Stimulated activated CD4-positive, alpha-beta T cell treated with anti-CD3 and anti-CD28 coated beads, Interleukin-15, amount 100 ng/mL, for 1 hour (primary cell): Measurements from ENCODE around the gene ANKRD34C.
A peak's percentile ranks its signal among the peaks of the same experiment; 100 is the strongest.
"Not testable (repeated sequence)": the region's sequence is repeated elsewhere in the genome, so short reads cannot be mapped to it uniquely, and the experiment has no call there.

Source experiments
- DNase-seq, 2 donors: peaks; one replicate each; pipeline ENCODE4 v3.0.0-alpha.2; 2020; ENCODE audit warnings: low read depth in 1 of 2, low spot score in 1 of 2

Gene ANKRD34C

DNA sequence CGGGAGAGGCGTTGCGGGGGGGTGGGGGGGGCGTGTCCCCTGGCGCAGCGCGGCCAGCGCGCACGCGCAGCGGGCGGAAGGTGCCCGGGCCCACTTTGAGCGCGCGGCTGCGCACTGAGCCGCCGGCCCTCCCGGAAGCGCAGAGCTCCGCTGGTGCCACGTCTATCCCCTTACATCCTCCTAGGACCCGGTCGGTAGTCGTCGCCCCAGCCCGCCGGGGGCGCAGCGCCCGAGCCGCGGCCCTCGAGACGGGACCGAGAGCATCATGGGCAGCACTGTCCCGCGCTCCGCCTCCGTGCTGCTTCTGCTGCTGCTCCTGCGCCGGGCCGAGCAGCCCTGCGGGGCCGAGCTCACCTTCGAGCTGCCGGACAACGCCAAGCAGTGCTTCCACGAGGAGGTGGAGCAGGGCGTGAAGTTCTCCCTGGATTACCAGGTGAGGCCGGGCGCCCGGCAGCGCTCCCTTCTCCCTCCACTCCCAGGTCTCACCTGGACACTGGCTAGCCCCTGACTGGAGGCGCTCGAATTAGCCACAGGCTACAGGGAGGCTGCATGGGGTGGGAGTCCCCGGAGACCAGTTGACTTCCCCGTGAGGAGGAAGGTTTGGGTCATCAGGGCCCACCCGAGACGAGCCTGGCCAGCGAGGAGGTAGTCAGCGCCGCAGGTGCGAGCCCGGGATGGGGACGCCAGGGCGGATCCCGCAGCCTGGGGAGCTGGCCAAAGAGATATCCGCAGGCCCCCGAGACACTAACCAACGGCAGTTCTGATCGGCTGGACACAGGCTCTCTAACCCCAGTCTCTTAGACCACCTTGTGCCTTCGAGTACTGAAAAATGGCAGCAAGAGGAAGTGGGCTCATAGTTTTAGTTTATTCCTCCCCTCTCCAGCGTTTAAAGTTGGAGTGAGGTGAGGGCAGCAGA lies 28.7 kb downstream of the ANKRD34C start, which contains the start of gene TMED3:
TMED3 (plus strand) TSS at position 128 of the 916 bp plus-strand sequence; CDS start at position 266, 138 bp downstream.
- DNase-seq, result peak; percentile 57 to 69

DNA sequence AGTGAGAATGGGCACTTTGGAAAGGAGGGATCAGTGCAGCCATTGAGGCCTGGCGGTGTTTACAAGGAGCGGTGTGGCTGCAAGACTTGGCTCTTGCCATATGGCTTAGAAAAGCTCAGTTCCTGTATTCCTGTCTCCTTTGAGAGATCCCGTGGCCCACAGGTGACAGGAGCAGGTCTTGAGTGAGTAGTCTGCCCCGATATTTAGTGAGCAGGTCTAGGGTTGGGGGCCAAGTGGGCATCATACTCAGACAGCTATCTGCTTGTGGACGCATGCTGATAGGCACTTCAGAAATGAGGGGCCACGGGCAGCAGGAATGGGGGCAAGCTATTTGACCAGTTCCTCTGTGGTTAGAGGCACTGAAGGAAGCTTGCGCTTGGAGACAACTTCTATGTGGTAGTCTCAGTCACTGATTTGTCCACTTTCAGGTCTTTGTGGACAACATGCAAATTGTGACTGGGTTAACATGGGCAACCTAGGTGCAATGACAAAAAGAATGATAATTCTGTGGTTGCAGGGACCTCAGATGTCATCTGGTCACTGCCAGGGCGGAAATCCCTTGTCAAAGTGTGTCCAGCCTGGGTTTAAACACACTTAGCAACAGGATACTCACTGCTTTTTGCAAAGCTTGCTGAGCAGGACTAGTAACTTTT lies 29.5 kb downstream of the ANKRD34C start:
- no peak for DNase-seq

DNA sequence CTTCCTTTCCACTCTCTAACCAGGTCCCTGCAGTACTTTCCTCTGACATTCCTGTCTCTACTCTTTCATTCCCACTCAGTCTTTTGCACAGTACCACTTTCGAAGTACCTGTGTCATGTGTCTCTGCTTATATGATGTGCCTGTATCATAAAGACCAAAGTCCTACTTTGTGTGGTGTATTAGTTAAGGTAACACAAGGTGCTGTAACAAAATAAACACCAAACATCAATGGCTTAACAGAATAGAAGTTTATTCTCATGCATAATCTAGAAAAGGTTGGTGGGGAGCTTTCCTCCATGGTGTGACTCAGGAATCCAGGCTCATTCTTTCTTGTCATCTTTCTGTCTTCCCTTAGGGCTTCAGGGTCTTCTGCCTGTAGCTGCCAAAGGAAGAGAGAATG lies 31.7 kb downstream of the ANKRD34C start:
- DNase-seq, result no peak

DNA sequence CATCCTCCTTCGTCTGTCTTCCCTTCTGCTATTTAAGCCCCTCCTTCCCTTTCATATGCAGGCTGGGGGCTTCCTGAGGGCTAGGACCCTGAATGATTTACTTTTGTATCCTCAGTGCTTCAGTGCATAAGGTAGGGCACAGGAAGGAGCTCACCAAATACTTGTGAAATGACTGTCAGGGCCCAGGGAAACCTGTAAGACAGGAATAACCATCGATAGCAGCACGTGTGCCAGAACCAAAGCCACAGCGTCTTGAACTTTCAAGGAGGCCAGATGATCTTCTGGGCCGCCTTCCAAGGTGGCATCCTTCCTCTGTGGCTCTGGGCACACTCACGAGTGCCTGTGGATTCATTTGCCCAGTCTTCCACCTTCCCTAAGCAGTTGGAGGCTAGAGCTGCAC lies 32.3 kb downstream of the ANKRD34C start:
- no peak for DNase-seq

DNA sequence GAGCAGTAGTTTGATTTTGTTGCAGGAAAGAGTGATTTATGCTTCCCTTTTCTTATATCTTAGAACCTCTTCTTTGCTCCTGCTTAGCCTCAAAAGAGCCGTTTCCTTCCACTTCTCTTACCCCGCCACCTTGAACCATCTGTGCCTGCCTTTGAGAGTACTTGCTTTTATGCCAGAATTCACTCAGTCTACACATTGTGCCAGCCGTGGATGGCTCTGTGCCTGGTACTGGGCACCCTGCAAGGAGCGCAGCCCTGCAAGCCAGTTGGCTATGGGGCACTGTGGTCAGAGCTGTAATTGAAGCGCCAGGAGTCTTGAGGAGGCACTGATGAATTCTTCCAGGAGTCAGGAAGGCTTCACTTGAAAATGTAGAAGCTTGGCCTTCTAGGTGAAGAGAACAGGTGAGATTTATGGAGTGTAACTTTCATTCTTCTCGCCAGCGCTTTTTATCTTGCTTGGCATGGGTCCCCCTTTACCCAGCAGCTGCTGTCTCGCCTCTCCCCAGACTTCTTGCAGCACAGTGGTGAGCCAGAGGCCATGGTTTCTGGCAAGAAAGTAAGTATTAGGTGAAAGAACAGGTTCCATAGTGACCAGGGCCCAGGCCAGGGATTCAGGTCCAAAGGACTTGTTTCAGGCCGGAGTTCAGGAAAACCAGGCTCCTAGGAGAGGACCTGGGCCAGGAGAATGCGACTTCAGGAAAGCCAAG lies 33.3 kb downstream of the ANKRD34C start:
- DNase-seq, result no peak

DNA sequence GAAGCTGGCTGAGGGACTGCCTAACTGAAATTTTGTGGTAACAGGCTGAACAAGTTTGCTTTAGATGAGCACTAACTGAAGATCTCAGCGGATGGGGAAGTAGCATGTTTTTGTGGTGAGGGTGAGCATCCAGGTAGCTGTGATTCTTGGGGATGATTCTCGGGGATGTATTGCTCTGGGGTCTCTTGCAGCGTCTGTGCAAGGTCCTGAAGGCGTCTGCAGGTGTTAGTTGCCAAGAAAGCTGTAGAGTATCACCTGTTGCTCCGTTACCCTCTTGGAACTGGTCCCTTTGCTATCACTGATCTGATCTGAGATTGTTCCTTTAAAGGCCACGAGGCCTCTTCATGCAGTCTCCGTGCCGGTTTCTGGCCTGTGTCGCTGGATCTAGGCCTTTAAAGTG lies 34.3 kb downstream of the ANKRD34C start:
- no peak for DNase-seq

DNA sequence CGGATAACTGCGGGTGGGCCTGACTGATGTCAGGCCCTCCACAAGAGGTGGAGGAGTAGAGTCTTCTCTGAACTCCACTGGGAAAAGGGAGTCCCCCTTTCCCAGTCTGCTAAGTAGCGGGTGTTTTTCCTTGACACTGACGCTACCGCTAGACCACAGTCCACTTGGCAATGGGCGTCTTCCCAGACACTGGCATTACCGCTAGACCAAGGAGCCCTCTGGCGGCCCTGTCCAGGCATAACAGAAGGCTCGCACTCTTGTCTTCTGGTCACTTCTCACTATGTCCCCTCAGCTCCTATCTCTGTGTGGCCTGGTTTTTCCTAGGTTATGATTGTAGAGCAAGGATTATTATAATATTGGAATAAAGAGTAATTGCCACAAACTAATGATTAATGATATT lies 37.5 kb downstream of the ANKRD34C start:
- DNase-seq, result not testable (repeated sequence)

DNA sequence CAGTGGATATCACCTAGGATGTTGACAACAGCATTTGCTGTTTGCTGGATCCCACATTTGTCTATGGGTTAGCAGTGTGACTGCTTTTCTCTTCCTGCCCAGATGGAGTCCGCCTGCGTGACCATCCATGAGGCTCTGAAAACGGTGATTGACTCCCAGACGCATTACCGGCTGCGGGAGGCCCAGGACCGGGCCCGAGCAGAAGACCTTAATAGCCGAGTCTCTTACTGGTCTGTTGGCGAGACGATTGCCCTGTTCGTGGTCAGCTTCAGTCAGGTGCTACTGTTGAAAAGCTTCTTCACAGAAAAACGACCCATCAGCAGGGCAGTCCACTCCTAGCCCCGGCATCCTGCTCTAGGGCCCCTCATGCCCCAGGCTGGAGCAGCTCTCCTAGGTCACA lies 39.4 kb downstream of the ANKRD34C start:
- DNase-seq, result no peak

DNA sequence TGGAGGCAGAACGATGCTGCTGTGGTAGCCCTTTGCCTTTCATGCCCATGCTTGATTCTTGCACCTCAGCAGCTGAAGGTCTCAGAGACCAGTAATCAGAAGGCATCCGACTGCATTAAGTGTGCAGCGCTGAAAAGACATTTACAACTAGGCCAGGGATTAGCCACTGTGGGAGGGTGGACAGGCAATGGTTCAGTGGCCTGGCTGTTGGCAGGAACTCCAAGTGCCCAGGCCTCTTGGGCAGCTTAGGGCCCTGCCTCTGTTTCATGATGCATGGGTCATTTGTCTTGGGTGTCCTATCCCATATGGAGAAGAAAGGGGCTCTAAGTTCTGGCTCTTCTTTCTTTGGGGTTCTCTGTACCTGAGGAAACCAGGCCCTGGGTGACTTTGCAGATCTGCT lies 39.8 kb downstream of the ANKRD34C start:
- no peak for DNase-seq

DNA sequence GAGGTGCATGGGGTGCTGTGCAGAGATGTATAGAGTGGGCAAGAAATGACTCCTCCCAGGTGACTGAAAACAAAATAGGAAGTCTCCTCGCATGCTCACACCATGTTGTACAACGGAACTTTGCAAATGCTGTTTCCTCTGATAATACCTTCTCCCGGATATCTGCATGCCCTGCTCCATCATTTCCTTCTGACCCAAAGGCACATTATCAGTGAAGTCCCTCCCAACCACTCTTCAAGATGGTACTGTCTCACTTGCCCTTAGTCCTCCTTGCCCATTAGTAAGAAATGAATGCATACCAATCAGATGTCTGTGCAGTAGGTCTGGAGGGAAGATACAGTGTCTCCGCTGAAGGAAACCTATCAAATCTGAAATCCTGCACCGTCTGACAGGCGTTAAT lies 40.4 kb downstream of the ANKRD34C start:
- no peak for DNase-seq

DNA sequence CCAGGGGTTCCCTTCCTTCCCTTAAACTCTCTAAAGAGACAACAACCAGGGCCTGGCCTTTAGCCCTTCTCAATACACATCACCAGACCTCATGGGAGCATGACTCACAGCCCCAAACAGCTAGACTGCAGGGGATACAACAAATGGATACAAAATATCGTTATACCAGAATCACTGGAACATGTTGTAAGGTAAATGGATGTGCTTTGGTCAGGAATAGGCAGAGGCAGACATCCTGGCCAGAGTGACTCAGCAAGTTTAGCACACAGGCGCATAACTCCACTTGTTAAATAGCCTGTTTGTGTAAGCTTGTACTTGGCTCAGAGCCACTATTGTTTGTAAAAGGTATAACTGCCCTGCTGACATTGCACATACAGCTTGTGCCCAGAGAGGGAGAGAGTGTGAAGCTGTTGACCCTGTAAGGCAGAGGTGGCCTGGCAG lies 46.7 kb downstream of the ANKRD34C start:
- DNase-seq, result no peak
